Osteocyte (in vitro differentiated cells): ENCODE data around the gene CCDC174. TPM values are rescaled to one million over a fixed set of nuclear protein-coding genes. Genes with fewer than 3 reads are reported as not detected.

ENCODE experiments used
- DNase-seq: peaks from one replicate; pipeline ENCODE4 v3.0.0; 2021; ENCODE audit warnings: mixed read lengths; ENCODE audit not compliant: unreplicated experiment; ENCODE audit errors: extremely low spot score
- H3K27ac Mint-ChIP-seq: one replicate; pipeline ENCODE4 v1.8.0; 2021; ENCODE audit warnings: mild to moderate bottlenecking, mixed read lengths; ENCODE audit not compliant: unreplicated experiment
- H3K27me3 Mint-ChIP-seq: one replicate; pipeline ENCODE4 v1.8.0; 2021; ENCODE audit warnings: mixed read lengths; ENCODE audit not compliant: unreplicated experiment
- H3K36me3 Mint-ChIP-seq: one replicate; pipeline ENCODE4 v1.8.0; 2021; ENCODE audit warnings: mixed read lengths; ENCODE audit not compliant: unreplicated experiment
- H3K4me1 Mint-ChIP-seq: one replicate; pipeline ENCODE4 v1.8.0; 2021; ENCODE audit warnings: mixed read lengths; ENCODE audit not compliant: unreplicated experiment
- H3K4me3 Mint-ChIP-seq: one replicate; pipeline ENCODE4 v1.8.0; 2021; ENCODE audit warnings: mild to moderate bottlenecking, moderate library complexity, mixed read lengths; ENCODE audit not compliant: unreplicated experiment
- H3K9me3 Mint-ChIP-seq: one replicate; pipeline ENCODE4 v1.8.0; 2021; ENCODE audit warnings: mixed read lengths; ENCODE audit not compliant: unreplicated experiment
- total RNA-seq: library from RNA; stranded (reverse); gene quantifications from 2 replicates; pipeline ENCODE4 v1.2.1, GENCODE V29; 2021
- TF ChIP-seq, protein P1 (sequence below): fragments of 200-600 bp; sonication (generic); IDR thresholded peaks from 2 replicates; pipeline ENCODE4 v1.5.0; 2021; ENCODE audit warnings: antibody characterized with exemption, mild to moderate bottlenecking, moderate library complexity

The CCDC174 gene
- total RNA-seq, 1 donor from 2014 or later = 18.4 TPM

- TF ChIP-seq, protein P1, sequence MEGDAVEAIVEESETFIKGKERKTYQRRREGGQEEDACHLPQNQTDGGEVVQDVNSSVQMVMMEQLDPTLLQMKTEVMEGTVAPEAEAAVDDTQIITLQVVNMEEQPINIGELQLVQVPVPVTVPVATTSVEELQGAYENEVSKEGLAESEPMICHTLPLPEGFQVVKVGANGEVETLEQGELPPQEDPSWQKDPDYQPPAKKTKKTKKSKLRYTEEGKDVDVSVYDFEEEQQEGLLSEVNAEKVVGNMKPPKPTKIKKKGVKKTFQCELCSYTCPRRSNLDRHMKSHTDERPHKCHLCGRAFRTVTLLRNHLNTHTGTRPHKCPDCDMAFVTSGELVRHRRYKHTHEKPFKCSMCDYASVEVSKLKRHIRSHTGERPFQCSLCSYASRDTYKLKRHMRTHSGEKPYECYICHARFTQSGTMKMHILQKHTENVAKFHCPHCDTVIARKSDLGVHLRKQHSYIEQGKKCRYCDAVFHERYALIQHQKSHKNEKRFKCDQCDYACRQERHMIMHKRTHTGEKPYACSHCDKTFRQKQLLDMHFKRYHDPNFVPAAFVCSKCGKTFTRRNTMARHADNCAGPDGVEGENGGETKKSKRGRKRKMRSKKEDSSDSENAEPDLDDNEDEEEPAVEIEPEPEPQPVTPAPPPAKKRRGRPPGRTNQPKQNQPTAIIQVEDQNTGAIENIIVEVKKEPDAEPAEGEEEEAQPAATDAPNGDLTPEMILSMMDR = no peak
- Mint-ChIP-seq H3K4me3 (no peak overlapping the region), H3K27me3 (peaks cover 19% of the 10 kb centered on the region), H3K9me3 (no peaks in the 10 kb centered on the region), H3K4me1 (no peaks in the 10 kb centered on the region), H3K36me3 (no peaks in the 10 kb centered on the region), H3K27ac (no peak overlapping the region)
- DNase-seq = no peak
Observed at GRCh38 chr3:14624498-14624897, 27.1 kb upstream of the CCDC174 start.

- no peak for DNase-seq
- H3K27me3 Mint-ChIP-seq = peaks cover 14% of the 10 kb centered on the region
- H3K36me3 Mint-ChIP-seq = no peaks in the 10 kb centered on the region
- H3K9me3 Mint-ChIP-seq = no peaks in the 10 kb centered on the region
- no peak overlapping the region for H3K27ac Mint-ChIP-seq
- no peak overlapping the region for H3K4me3 Mint-ChIP-seq
- TF ChIP-seq, protein P1 = no peak
- H3K4me1 Mint-ChIP-seq = no peaks in the 10 kb centered on the region
Observed at GRCh38 chr3:14625443-14625842, 26.1 kb upstream of the CCDC174 start.

DNA sequence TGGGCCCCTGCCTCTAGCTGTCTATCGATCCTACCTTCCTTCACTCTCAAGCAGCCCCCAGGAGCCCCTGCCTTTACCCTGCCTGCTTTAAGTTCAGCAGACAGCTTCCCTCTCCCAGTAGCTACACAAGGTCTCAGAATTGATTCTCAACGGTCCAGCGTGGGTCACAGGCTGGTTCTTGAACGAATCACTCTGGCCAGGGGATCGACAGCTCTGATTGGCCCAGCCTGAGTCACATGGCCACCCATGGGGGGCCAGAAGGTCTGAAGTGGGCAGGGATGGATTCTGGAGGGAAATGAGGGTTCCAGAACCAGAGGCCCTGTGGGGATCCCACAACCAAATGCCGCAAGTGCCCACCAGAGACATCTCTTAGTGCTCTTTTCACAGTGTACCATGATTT lies 23.7 kb upstream of the CCDC174 start:
- TF ChIP-seq, protein P1 = no peak
- Mint-ChIP-seq H3K27me3 (peaks cover 29% of the 10 kb centered on the region), H3K27ac (no peak overlapping the region), H3K9me3 (no peaks in the 10 kb centered on the region), H3K36me3 (no peaks in the 10 kb centered on the region), H3K4me3 (no peak overlapping the region), H3K4me1 (no peaks in the 10 kb centered on the region)
- no peak for DNase-seq

DNA sequence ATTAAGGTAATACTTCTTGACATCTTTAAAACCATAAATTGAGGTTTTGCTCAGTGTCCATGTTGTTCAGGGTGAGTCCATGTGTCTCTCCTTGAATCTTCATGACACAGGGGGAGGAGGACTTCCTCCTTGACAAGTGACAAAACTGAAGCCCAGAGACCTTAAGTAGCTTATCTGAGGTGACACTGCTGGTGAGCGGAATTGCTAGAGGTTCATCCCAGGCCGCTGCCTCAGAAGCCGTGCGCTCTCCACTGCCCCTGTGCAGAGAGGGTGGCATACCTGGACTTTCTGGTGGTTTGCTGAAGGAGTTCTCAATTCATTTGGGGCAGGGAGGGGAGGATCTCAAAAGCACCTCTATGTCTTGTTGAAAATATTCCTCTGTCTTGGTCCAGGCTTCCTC lies 23.2 kb upstream of the CCDC174 start:
- no peak for DNase-seq
- Mint-ChIP-seq H3K4me3 (no peak overlapping the region), H3K27ac (no peak overlapping the region), H3K4me1 (no peaks in the 10 kb centered on the region), H3K36me3 (no peaks in the 10 kb centered on the region), H3K27me3 (peaks cover 32% of the 10 kb centered on the region), H3K9me3 (no peaks in the 10 kb centered on the region)
- TF ChIP-seq, protein P1 = no peak

DNA sequence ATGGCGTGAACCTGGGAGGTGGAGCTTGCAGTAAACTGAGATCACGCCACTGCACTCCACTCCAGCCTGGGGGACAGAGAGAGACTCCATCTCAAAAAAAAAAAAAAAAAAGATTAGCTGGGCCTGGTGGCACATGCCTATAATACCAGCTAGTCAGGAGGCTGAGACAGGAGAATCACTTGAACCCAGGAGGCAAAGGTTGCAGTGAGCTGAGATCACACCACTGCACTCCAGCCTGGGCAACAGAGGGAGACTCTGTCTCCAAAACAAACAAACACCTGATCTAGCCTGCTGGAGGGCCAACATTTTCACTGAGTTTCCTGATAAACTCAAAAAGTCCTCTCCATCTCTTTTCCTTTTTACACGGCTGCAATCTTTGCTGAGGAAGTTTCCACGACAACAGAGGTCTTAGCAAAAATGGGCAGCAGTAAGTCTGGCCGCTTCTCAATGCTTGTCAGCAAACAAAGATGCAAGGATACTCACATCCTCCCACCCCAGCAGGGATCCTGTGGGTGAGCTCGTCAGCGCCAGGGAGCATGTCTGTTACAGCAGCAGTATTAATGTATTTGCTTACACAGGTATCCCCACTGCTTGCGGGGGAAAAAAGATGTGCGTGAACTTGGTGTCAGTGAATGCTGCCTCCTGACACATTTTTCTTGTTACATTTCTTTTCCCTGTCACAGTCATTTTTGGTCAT lies 21.0 kb upstream of the CCDC174 start:
- no peak overlapping the region for H3K27ac Mint-ChIP-seq
- TF ChIP-seq, protein P1 = no peak
- no peaks in the 10 kb centered on the region for H3K36me3 Mint-ChIP-seq
- no peak for DNase-seq
- no peaks in the 10 kb centered on the region for H3K4me1 Mint-ChIP-seq
- no peak overlapping the region for H3K4me3 Mint-ChIP-seq
- no peaks in the 10 kb centered on the region for H3K9me3 Mint-ChIP-seq
- peaks cover 36% of the 10 kb centered on the region for H3K27me3 Mint-ChIP-seq
